HG02973 (cell line): ENCODE measurements around the gene SHB.
A peak's percentile ranks its signal among the peaks of the same experiment; 100 is the strongest.

Experiments used
- ATAC-seq: cut with Tn5 transposase; IDR thresholded peaks from one replicate; pipeline ENCODE4 v1.9.1; 2021; ENCODE audit warnings: moderate library complexity; ENCODE audit not compliant: unreplicated experiment

SHB gene

GRCh38 chr9:37994639-37995347 is 74.2 kb downstream of the SHB start:
- peak; percentile 85 for ATAC-seq

GRCh38 chr9:37992924-37993349 is 76.1 kb downstream of the SHB start:
- no peak for ATAC-seq

- ATAC-seq, result no peak
Measured at GRCh38 chr9:37990404-37991015, 78.5 kb downstream of the SHB start.

GRCh38 chr9:37989701-37990100 is 79.3 kb downstream of the SHB start:
- no peak for ATAC-seq

GRCh38 chr9:37988602-37989001 is 80.4 kb downstream of the SHB start:
- no peak for ATAC-seq

GRCh38 chr9:37988041-37988440 is 81.0 kb downstream of the SHB start:
- ATAC-seq, result no peak

GRCh38 chr9:37987467-37987981 is 81.5 kb downstream of the SHB start:
- no peak for ATAC-seq

GRCh38 chr9:37986771-37987258 is 82.2 kb downstream of the SHB start:
- no peak for ATAC-seq

GRCh38 chr9:37986001-37986400 is 83.0 kb downstream of the SHB start:
- no peak for ATAC-seq

GRCh38 chr9:37984672-37985611 is 84.1 kb downstream of the SHB start:
- no peak for ATAC-seq

GRCh38 chr9:37984278-37984671 is 84.8 kb downstream of the SHB start:
- no peak for ATAC-seq

GRCh38 chr9:37983381-37984067 is 85.5 kb downstream of the SHB start:
- ATAC-seq, result no peak

GRCh38 chr9:37979844-37980243 is 89.2 kb downstream of the SHB start:
- no peak for ATAC-seq

- ATAC-seq, result no peak
Measured at GRCh38 chr9:37978983-37979382, 90.0 kb downstream of the SHB start.

- ATAC-seq, result no peak
Measured at GRCh38 chr9:37978481-37978864, 90.6 kb downstream of the SHB start.

- ATAC-seq, result no peak
Measured at GRCh38 chr9:37977851-37978480, 91.1 kb downstream of the SHB start.

GRCh38 chr9:37976714-37977477 is 92.1 kb downstream of the SHB start:
- ATAC-seq, result no peak

- ATAC-seq, result no peak
Measured at GRCh38 chr9:37975639-37976038, 93.4 kb downstream of the SHB start.

- no peak for ATAC-seq
Measured at GRCh38 chr9:37974506-37975173, 94.4 kb downstream of the SHB start.
